Measurements from ENCODE around the gene B3GALT2.
"Not testable (repeated sequence)": the region's sequence is repeated elsewhere in the genome, so short reads cannot be mapped to it uniquely, and the experiment has no call there.

The B3GALT2 gene, protein sequence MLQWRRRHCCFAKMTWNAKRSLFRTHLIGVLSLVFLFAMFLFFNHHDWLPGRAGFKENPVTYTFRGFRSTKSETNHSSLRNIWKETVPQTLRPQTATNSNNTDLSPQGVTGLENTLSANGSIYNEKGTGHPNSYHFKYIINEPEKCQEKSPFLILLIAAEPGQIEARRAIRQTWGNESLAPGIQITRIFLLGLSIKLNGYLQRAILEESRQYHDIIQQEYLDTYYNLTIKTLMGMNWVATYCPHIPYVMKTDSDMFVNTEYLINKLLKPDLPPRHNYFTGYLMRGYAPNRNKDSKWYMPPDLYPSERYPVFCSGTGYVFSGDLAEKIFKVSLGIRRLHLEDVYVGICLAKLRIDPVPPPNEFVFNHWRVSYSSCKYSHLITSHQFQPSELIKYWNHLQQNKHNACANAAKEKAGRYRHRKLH

DNA sequence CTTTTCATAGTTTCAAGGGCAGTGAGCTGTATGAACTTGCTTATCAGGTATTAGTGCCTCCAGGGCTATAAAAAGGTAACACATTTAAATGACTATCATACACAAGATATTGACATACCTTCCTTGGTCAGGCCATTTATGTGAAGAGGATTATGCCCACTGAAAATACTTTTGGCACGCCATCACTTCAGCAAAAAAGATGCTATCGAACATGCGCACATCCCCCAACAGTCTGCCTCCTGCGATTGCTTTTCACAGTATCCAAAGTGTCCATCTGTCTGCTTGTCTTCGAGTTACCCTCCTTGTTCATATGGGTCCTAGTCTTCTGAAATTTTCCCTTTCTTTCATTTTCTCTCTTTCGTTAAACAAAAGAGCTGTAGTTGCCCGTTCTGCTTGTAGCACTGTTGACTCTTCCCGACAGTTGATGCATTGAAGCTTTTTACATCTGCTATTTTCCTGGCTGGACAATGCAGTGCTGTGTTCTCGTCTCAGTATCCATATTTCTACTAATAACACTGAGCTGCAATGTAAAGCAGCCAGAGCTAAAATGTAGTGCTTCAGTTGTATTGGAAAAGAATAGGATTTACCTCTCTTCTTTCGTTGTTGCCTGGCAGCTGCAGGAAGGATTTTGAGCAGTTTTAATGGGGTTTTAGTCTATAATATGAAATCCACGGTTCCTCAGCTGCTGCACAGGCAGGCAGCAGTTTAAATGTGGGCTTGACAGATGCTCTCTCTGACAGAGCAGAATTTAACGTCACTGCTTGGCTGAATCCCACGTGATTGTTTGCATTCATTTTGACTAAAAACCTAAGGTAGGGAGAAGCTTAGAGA lies at the start of gene B3GALT2:
TSS of gene B3GALT2 (minus strand) at position 713 of the 831 bp plus-strand sequence. CDS start 5,051 bp downstream, outside the sequence.
- Histone ChIP-seq H3K4me3 (peak within 1 kb of the TSS; percentile 43), H3K9ac (ENCODE audit: insufficient read length) (no peak within 1 kb of the TSS), H3K27ac (peak within 1 kb of the TSS; percentile 28; the same call in 1 of the 2 replicates), H3K36me3 (ENCODE audit: insufficient read depth, low read length) (no peaks in the 10 kb centered on the region), H3K9me3 (ENCODE audit: low read depth, low read length) (no peaks in the 10 kb centered on the region)
- no peak for TF ChIP-seq FOXP2 (optimal IDR thresholded peaks at IDR 0.05; ENCODE audit: control extremely low read depth, extremely low read length, insufficient read depth)
- TF ChIP-seq POLR2AphosphoS5 (IDR thresholded peaks at IDR 0.05; ENCODE audit: borderline replicate concordance, low read depth, low read length), result no peak
- TF ChIP-seq EZH2 (IDR thresholded peaks at IDR 0.05), result no peak
- no peak for DNase-seq (ENCODE audit: low read depth, low spot score)

DNA sequence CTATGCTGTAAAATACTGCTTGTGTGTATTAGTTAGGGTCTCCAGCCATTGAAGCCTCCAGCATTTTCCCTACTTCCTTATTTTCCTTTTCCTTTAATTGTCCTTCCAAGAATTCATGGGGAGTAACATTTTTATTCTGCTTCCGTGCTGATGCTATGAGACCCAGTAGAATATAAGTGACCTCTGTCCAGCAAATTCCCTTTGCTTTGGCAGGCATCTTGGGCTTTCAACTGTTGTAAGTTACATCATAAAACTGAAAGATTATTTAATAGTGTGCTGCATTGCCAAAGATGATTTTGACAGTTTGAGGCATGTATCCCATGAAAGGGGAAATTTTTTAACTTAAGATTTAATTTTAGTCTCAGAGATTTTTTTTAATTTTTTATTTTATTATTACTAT lies 48.1 kb upstream of the B3GALT2 start:
- Histone ChIP-seq H3K4me3 (no peak overlapping the region), H3K9ac (ENCODE audit: insufficient read length) (no peak overlapping the region), H3K27ac (no peak overlapping the region), H3K36me3 (ENCODE audit: insufficient read depth, low read length) (peaks cover 35% of the 10 kb centered on the region), H3K9me3 (ENCODE audit: low read depth, low read length) (no peaks in the 10 kb centered on the region)
- DNase-seq (ENCODE audit: low read depth, low spot score), result no peak
- TF ChIP-seq FOXP2 (optimal IDR thresholded peaks at IDR 0.05; ENCODE audit: control extremely low read depth, extremely low read length, insufficient read depth), result no peak
- TF ChIP-seq EZH2 (IDR thresholded peaks at IDR 0.05), result no peak
- no peak for TF ChIP-seq POLR2AphosphoS5 (IDR thresholded peaks at IDR 0.05; ENCODE audit: borderline replicate concordance, low read depth, low read length)

DNA sequence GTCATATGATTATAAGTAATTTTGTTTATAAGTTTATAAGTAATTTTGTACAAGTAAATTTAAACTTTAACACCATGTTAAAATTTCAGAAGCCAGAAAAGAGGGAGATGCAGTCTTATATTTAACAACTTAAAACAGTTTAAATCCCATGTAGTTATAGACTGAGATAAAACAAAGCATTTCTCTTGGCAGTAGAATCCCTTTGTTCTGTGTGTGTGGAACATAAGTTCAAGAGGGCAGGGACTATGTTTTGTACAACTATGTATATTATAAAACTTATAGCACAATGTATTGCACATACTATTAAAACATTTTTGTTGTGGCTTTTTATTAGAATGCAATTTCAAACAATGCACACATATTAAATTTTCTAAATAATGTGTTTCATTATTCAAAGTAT lies 44.7 kb upstream of the B3GALT2 start:
- not testable (repeated sequence) for DNase-seq (ENCODE audit: low read depth, low spot score)

DNA sequence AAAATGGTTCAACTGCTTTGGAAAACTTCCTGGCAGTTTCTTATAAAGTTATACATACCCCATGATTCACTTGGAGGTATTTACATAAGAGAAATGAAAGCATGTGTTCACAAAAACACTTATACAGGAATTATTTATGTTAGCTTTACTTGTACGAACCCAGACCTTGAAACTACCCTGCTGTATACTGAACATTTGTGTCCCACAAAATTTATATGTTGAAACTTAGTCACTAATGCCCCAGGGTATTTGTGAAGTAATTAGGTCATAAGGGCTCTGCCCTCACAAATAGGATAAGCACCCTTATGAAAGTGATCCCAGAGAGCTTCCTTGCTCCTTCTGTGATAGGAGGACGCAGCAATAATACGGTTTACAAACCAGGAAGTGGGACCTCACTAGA lies 42.7 kb upstream of the B3GALT2 start:
- H3K4me3 ChIP-seq, result no peak overlapping the region
- H3K27ac ChIP-seq, result no peak overlapping the region
- H3K9ac ChIP-seq (ENCODE audit: insufficient read length), result no peak overlapping the region
- TF ChIP-seq FOXP2 (optimal IDR thresholded peaks at IDR 0.05; ENCODE audit: control extremely low read depth, extremely low read length, insufficient read depth) (no peak), EZH2 (IDR thresholded peaks at IDR 0.05) (no peak), POLR2AphosphoS5 (IDR thresholded peaks at IDR 0.05; ENCODE audit: borderline replicate concordance, low read depth, low read length) (no peak)
- DNase-seq (ENCODE audit: low read depth, low spot score), result no peak
- H3K36me3 ChIP-seq (ENCODE audit: insufficient read depth, low read length), result peaks cover 49% of the 10 kb centered on the region
- H3K9me3 ChIP-seq (ENCODE audit: low read depth, low read length), result no peaks in the 10 kb centered on the region

More for the DNA sequence above, 44.7 kb upstream of the B3GALT2 start:
- H3K4me3 ChIP-seq; H3K9me3 ChIP-seq (ENCODE audit: low read depth, low read length); H3K9ac ChIP-seq (ENCODE audit: insufficient read length); H3K27ac ChIP-seq: not testable (repeated sequence)
- peaks cover 36% of the 10 kb centered on the region for H3K36me3 ChIP-seq (ENCODE audit: insufficient read depth, low read length)

DNA sequence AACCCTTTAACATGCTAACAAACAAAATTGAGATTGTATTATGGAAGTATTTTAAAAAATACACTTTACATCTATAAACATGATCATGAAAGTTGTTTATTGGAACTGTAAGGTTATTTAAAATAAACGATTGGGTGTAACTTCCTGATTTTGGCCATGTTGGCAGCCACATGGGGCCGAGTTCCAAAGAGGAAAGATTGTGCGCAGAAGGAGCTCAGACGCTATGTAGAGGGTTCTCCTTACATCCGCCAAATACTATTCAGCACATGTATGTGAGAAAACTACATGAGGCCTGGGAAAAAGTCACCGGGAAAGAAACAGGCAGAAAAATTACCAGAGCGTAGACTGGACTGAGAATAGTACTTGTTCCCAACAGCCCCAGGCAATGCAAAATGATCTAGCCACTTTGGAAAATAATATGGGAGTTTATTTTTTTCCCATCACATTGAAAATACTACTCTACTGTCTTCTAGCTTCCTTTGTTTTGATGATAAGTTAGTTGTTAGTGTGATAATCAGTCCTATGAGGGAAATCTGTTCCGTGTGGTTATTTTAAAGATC lies 35.7 kb upstream of the B3GALT2 start:
- 0 out of 2 replicates have a peak overlapping the region, but pooled peaks have one; percentile 40 for H3K27ac ChIP-seq
- H3K9me3 ChIP-seq (ENCODE audit: low read depth, low read length), result no peaks in the 10 kb centered on the region
- H3K36me3 ChIP-seq (ENCODE audit: insufficient read depth, low read length), result peaks cover 57% of the 10 kb centered on the region
- no peak overlapping the region for H3K4me3 ChIP-seq
- DNase-seq (ENCODE audit: low read depth, low spot score), result no peak
- H3K9ac ChIP-seq (ENCODE audit: insufficient read length), result no peak overlapping the region
- no peak for TF ChIP-seq POLR2AphosphoS5 (IDR thresholded peaks at IDR 0.05; ENCODE audit: borderline replicate concordance, low read depth, low read length)
- TF ChIP-seq EZH2 (IDR thresholded peaks at IDR 0.05), result no peak
- TF ChIP-seq FOXP2 (optimal IDR thresholded peaks at IDR 0.05; ENCODE audit: control extremely low read depth, extremely low read length, insufficient read depth), result no peak

DNA sequence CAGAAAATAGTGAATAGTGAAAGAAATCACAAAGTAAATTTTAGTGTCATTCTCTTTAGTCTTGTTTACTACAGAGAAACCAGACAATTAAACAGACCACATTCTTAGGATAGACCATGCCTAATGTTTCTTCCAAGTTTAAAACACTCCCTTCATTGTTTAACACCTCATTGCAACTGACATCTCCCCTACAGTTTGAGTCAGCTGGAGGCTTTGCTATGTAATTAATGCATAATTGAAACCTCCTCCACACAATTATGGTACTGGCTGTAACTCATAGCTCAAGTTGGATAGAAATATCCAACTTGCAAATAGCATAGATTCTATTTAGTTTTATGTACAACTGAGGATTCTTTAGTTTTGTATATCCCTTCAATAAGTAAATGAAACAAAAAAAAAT lies 35.2 kb upstream of the B3GALT2 start:
- no peak for DNase-seq (ENCODE audit: low read depth, low spot score)
- TF ChIP-seq EZH2 (IDR thresholded peaks at IDR 0.05) (no peak), FOXP2 (optimal IDR thresholded peaks at IDR 0.05; ENCODE audit: control extremely low read depth, extremely low read length, insufficient read depth) (no peak), POLR2AphosphoS5 (IDR thresholded peaks at IDR 0.05; ENCODE audit: borderline replicate concordance, low read depth, low read length) (no peak)
- Histone ChIP-seq H3K27ac (0 out of 2 replicates have a peak overlapping the region, but pooled peaks have one; percentile 14), H3K9ac (ENCODE audit: insufficient read length) (no peak overlapping the region), H3K36me3 (ENCODE audit: insufficient read depth, low read length) (peaks cover 60% of the 10 kb centered on the region), H3K9me3 (ENCODE audit: low read depth, low read length) (no peaks in the 10 kb centered on the region), H3K4me3 (no peak overlapping the region)

DNA sequence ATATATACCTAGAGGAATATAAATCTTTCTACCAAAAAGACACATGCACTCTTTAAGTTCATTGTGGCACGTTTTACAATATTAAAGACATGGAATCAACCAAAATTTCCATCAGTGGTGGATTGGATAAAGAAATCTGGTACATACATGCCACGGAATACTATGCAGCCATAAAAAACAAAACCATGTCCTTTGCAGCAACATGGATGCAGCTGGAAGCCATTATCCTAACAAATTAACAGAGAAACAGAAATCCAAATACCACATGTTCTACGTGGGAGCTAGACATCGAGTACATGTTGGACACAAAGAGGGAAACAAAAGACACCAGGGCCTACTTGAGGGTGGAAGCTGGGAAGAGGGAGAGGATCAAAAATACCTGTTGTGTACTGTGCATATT lies 33.0 kb upstream of the B3GALT2 start:
- DNase-seq (ENCODE audit: low read depth, low spot score), result no peak
- Histone ChIP-seq H3K4me3 (no peak overlapping the region), H3K27ac (no peak overlapping the region), H3K36me3 (ENCODE audit: insufficient read depth, low read length) (peaks cover 50% of the 10 kb centered on the region), H3K9me3 (ENCODE audit: low read depth, low read length) (no peaks in the 10 kb centered on the region), H3K9ac (ENCODE audit: insufficient read length) (no peak overlapping the region)
- no peak for TF ChIP-seq FOXP2 (optimal IDR thresholded peaks at IDR 0.05; ENCODE audit: control extremely low read depth, extremely low read length, insufficient read depth)
- TF ChIP-seq POLR2AphosphoS5 (IDR thresholded peaks at IDR 0.05; ENCODE audit: borderline replicate concordance, low read depth, low read length), result no peak
- TF ChIP-seq EZH2 (IDR thresholded peaks at IDR 0.05), result no peak

DNA sequence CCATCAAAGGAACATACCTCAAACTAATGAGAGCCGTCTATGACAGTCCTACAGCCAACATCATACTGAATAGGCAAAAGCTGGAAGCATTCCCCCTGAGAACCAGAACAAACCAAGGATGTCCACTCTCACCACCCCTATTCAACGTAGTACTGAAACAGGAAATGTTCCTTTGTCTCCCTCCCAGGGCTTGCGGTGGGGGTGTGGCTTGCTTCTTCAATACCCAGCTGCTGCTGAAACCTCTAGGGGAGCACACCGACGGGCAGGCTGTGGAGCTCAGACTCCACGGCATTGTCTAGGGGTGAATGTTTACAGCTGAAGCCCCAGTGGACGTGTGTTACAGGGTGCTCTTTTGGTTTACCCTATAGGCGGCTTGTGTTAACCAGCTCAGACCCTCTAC lies 30.5 kb upstream of the B3GALT2 start:
- H3K9ac ChIP-seq (ENCODE audit: insufficient read length), result no peak overlapping the region
- no peak for DNase-seq (ENCODE audit: low read depth, low spot score)
- no peak overlapping the region for H3K27ac ChIP-seq
- no peak overlapping the region for H3K4me3 ChIP-seq
- H3K9me3 ChIP-seq (ENCODE audit: low read depth, low read length), result no peaks in the 10 kb centered on the region
- TF ChIP-seq EZH2 (IDR thresholded peaks at IDR 0.05), result no peak
- TF ChIP-seq FOXP2 (optimal IDR thresholded peaks at IDR 0.05; ENCODE audit: control extremely low read depth, extremely low read length, insufficient read depth), result no peak
- no peak for TF ChIP-seq POLR2AphosphoS5 (IDR thresholded peaks at IDR 0.05; ENCODE audit: borderline replicate concordance, low read depth, low read length)
- H3K36me3 ChIP-seq (ENCODE audit: insufficient read depth, low read length), result peaks cover 57% of the 10 kb centered on the region
